Muscle of arm (tissue), 12 donors: ENCODE measurements around the gene LGALS8. TPM values are rescaled to one million over a fixed set of nuclear protein-coding genes. Genes with fewer than 3 reads are reported as not detected.
A peak's percentile ranks its signal among the peaks of the same experiment; 100 is the strongest.
"Not testable (repeated sequence)": the region's sequence is repeated elsewhere in the genome, so short reads cannot be mapped to it uniquely, and the experiment has no call there.

Experiments
- DNase-seq: peaks from one replicate; pipeline ENCODE4 v3.0.0-alpha.2; 2013
- polyA plus RNA-seq, 12 donors: library from polyadenylated mRNA; unstranded; fragments of 120-200 nt; gene quantifications; one replicate each; pipeline ENCODE4 v1.2.1, GENCODE V29; 2013; ENCODE audit not compliant: insufficient read length in 12 of 12

LGALS8 gene
- polyA plus RNA-seq, 12 donors: 23.8 to 88.7 (median 32.6) TPM; not detected in 1

DNA sequence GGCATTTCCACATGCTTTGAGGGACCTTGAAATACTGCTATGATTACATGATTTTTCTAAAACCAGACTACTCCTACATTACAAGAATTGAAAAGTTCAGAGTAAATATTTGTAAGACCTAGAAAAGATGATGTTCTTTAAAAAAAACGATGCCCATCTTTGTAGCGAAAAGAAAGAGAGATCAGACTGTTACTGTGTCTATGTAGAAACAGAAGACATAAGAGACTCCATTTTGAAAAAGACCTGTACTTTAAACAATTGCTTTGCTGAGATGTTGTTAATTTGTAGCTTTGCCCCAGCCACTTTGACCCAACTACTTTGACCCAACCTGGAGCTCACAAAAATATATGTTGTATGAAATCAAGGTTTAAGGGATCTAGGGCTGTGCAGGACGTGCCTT, 19.4 kb upstream of the LGALS8 start:
- DNase-seq: not testable (repeated sequence)

DNA sequence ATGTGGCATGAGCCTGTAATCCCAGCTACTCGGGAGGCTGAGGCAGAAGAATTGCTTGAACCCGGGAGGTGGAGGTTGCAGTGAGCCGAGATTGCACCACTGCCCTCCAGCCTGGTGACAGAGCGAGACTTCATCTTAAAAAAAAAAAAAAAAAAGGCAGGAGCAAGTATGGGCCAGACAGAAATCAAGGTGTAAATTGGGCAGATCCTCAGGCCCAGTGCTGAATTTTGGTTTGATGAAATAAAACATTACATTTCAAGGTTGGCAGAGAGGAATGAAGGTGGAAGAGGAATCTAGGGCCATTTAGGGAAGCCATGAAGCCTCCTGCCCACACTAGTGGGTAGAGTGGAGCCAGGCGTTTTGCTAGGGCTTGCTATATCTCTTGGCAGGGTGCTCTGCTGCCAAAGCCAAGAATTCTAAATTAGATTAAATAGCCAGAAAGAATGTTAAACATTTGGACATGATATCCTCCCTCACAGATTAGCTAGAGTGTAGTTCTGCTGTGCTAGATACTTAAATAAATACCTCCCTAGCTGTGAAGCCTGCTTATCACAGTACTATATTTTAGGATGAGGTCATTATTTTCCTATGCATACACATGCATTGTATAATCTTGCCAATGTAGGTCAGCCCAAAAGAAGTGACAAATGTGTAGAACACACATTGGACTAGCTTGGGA, 16.6 kb upstream of the LGALS8 start:
- DNase-seq: no peak

- DNase-seq: no peak
These were observed 15.2 kb upstream of the LGALS8 start for GRCh38 chr1:236508593-236509027.

- DNase-seq: no peak
These were observed 14.6 kb upstream of the LGALS8 start for GRCh38 chr1:236509203-236509602.

GRCh38 chr1:236509647-236510401, 14.0 kb upstream of the LGALS8 start:
- no peak for DNase-seq

- no peak for DNase-seq
These were observed 11.9 kb upstream of the LGALS8 start for GRCh38 chr1:236511735-236512418.

- DNase-seq: no peak
These were observed 8.9 kb upstream of the LGALS8 start for GRCh38 chr1:236514703-236515442.

DNA sequence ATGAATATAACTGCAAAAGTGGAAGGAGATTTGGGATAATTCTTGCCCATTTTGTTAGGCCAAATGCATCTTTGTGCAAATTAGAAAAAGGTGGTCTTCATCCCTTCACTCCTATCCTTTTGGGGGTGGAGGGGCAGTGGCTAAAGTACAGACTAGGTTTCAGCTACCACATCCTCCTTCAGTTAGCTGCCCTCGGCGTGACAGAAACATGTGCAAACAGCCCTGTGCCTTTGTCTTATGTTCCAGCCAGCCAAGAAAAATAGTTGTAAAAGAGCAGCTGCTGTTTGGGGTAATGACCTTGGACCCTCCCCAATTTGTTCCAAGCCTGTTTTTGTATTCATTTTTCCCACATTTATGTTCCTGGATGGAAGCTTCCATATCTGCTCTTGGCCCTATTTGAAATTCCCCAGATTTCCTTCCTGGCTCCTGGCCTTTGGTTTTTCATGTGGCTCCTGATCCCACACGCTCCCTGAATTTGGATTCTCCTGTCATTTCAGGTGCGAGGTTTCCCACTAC, 8.3 kb upstream of the LGALS8 start:
- no peak for DNase-seq

- no peak for DNase-seq
These were observed 6.7 kb upstream of the LGALS8 start for GRCh38 chr1:236516929-236517704.

DNA sequence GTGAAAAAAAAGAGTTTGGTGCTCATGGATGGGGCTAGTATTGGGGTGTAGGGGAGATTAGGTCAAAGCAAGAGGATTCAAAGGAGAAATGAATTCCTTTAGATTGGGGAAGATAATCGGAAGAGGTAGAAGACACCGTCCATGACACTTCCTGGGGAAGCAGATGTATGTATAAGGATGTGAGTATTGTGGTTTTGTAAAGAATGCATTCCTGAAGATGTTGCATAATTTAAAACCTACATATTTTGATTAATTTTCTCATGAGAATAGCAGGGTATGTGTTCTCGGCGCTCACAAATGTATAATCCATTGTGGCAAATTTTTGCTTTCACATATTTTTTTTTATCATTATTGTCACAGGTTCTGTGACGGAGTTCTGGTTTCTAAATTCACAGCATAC, 5.5 kb upstream of the LGALS8 start:
- no peak for DNase-seq

DNA sequence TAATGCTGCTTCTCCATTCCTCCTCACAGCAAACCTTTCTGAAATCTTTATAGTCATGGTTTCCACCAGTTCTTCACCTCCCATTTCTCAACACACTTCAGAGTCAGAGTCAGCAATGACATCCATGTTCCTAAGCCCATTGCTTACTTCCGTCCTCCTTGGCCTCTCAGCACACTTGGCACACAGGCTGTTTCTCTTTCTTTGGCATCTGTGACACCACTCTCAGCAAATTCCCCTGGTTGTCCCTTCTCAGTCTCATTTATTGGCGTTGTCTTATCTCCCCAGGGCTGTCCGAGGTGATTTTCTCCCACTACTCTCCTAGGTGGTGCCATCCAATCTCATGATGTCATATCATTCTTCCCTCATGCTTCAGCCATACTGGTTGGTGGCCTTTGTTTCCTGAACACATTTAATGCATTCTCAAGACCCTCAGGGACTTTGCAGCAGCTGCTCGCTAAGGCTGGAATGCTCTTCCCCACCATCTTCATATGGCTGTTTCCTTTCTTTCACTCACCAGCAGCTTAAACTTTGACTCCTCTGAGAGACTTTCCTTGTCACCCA, 3.3 kb upstream of the LGALS8 start:
- DNase-seq: no peak

DNA sequence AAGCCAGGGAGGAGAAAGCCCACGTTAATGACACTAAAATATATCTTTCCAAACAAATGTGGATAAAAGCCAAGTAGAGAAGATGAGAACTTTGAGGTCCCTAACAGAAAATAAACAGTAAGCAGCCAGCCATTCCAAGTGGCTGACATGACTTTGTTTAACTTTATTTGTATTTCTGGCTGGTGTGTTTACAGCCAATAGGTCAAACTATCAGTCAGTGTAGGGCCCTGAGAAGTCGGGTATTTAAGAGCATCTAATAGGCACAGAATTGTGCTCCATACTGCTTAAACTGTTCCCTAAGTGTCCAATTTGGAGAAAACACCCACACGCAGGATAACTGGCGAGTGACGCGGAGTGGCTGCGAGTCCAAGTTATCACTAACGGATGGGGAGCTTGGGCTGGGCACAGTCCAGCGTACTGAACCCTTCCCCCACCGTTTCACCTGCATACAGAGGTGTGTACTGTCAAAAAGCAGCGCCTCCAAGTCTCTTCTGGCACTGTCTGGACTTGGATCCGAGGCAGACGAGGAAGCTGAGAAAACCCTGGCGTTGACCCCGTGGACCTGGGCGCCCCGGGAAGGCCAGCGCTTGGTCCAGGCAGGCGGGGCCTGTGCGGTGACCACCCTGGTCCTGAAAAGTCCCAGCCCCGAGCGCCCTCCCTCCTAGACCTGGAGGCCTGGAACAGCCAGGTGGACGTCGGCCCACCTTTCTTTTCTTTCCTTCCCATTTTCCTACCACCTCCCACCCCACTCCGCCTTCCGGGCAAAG, 662 bp upstream of the LGALS8 start:
- no peak for DNase-seq

DNA sequence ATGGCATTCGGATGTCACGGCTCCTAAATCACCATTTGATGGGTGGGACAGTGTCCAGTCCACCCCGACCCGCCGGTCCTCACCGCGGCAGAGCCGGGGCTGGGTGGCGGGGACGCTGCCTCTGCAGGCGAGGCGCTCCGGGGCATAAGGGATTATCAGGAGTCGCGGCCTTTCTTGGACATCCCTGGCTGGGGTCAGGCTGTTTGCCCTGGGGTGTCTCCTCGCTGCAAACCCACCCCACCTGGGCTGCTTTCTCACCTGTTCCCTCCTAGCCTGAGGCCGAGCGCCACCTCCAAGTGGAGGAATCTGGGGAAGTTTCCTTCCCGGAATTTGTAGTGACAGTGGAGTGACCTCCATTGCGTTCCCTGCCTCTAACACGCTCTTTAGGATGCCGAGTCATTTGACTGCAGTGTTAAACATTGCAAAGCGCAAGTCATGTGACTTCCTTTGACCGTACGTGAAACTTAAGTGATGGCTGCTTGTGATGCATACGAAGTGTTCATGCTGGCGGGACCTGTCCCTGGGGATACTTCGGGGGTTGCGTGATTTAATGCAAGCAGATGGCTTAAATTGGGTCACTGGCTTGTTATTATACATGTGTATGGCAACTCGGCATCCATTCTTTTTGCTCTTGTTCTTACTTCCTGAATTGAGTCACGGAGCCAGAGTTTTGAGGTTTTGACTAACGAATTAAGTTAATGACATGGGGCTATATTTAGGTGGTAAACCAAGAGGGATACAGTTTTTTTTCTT, 536 bp downstream of the LGALS8 start:
- DNase-seq: peak; percentile 74

DNA sequence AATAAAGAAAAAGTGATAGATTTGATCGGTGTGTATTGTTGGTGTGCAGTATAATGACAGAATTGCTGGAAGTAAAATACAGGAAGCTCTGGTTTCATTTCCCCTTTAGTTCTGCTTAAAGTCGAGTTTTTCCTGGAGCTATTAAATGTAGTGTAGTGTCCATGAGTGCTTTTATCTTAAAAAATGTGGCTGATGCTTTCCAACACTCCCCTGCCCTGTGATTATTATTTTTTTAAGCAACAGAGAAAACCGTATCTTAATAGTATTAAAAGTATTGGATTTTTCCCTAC, 1.1 kb downstream of the LGALS8 start:
- no peak for DNase-seq

- DNase-seq: no peak
These were observed 2.3 kb downstream of the LGALS8 start for GRCh38 chr1:236526079-236526478.

DNA sequence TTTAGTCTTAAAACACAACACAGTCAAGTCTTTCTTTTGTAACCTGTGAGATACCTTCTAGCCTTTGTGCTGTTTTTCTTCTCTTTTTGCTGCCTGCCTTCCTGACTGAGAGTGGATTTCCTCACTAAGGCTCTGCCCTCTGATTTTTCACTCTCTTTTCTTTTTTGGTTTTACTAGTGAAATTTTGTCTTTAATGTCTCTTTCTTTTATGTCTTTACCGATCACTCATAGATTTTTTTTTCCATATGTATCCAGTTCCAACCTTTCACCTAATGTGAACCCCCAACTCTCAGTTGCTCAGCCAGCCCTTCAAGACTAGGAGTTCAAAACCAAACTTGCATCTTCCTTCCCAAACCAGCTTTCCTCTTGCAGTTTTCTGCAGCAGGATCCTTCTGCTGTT, 6.5 kb downstream of the LGALS8 start:
- no peak for DNase-seq

DNA sequence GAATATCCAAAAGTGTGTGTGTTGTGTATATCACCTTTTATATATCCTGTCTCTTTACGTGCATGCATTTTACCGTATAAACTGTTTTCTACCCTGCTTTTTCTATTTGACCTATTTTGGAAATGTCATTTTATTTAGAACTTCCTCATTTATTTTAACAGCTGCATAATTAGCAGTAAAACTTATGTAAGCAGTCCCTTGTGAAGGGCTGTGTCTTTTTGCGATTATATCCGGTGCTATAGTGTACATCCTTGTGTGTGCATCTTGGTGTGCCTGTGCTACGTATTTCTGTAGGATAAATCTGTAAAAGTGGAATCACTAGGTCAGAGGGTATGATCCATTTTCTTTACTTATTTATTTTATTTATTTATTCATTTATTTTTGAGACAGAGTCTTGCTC, 7.2 kb downstream of the LGALS8 start:
- no peak for DNase-seq

- DNase-seq: no peak
These were observed 9.1 kb downstream of the LGALS8 start for GRCh38 chr1:236532850-236533249.

DNA sequence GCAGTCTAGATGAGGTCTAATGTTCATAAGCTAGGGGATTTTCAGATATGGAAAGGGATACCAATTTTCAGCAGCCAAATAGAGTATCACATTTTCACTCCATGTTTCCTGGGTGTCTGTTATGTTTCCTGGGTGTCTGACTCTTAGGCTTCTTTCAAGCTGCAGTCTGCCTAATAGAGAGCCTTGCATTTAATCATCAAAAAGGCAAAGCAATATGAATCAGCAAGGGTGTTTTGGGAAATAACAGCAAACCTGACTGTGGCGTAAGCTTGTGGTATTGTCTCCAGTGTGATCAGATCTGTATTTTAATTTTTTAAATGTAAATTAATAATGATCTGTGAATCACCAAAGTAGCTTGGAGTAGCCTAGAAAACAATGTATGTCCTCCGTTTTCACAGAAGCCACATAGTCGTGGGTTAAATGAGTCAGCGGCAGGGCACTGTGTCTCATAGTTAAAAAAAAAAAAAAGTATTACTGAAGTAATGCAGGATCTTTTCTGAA, 10.4 kb downstream of the LGALS8 start:
- DNase-seq: no peak
